Erythroblast (primary cell): Measurements from ENCODE around the gene KCP.

ENCODE experiments used
- GATA1 ChIP-seq: IDR thresholded peaks from 2 replicates; pipeline ENCODE4 v1.6.1; 2011; ENCODE audit warnings: low read depth, mild to moderate bottlenecking, control low read depth, low read length, moderate library complexity
- POLR2A ChIP-seq: IDR thresholded peaks from 2 replicates; pipeline ENCODE4 v1.6.1; 2011; ENCODE audit warnings: mild to moderate bottlenecking, low read length

DNA sequence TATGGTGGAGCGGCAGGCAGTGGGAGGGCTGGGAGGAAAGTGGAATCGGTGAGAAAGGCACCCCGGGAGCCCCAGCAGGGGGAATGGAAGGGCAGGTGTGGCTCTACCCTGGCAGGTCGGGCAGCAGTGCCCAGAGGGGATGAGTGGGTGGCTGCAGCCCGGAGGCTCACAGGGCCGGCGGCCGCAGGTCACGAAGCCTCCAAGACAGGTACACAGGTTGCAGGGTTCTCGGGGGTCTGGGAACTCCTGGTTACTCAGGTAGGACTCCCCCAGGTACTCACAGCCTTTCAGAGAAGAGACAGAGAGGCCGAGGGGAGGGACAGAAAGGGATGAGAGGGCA lies 21.8 kb downstream of the KCP start:
- TF ChIP-seq POLR2A, result no peak
- no peak for TF ChIP-seq GATA1
